ENCODE results near the gene STAC3. TPM values are rescaled to one million over a fixed set of nuclear protein-coding genes. Genes with fewer than 3 reads are reported as not detected.

STAC3 gene
- total and polyA plus RNA-seq, 2 of the 8 experiments (the other 6 are each of a cell fraction or from before 2014, with no cell fraction given), result 0.70 to 1.3 TPM

GRCh38 chr12:57193706-57194245, 57.2 kb downstream of the STAC3 start:
- no peak overlapping the region for H2BK12ac ChIP-seq (ENCODE audit: low read depth, low read length)
- ChIA-PET POLR2A (ENCODE audit: partially characterized antibody) (interaction anchor here (0.6 to 11.0 kb wide), 6 partner anchors 8 to 44 kb away, joined by 3 to 91 read pairs (median 6); no protein-coding TSS in a partner anchor), CTCF (ENCODE audit: partially characterized antibody) (interaction anchor here (0.6 to 20.9 kb wide), 4 partner anchors 17 to 172 kb away, joined by 3 to 389 read pairs (median 4); no protein-coding TSS in a partner anchor)
- H4K5ac ChIP-seq (ENCODE audit: insufficient read length, low read depth, low read length), result no peak overlapping the region
- no peak overlapping the region for H2AFZ ChIP-seq (ENCODE audit: low read length)
- peaks cover 6 to 29% of the 10 kb centered on the region in 2 experiments for H4K20me1 ChIP-seq (replicated peaks in 1 of 2; ENCODE audit: control insufficient read depth in 1 of 2, insufficient read depth in 2 of 2, low read length in 2 of 2)
- no peaks in the 10 kb centered on the region; a peak in 1 of 7 replicates for H3K4me1 ChIP-seq (replicated peaks in 1 of 4; ENCODE audit: control insufficient read depth in 3 of 4, insufficient read depth in 4 of 4, low read length in 3 of 4)
- H3K9ac ChIP-seq (replicated peaks in 1 of 4; ENCODE audit: extremely low read depth in 1 of 4, low read depth in 3 of 4, low read length in 3 of 4), result no peak overlapping the region
- H2BK5ac ChIP-seq (ENCODE audit: low read depth, low read length), result no peak overlapping the region; the same call in 1 of the 2 replicates
- H3K23me2 ChIP-seq (ENCODE audit: low read depth, low read length), result peaks cover 7% of the 10 kb centered on the region; the same call in 1 of the 2 replicates
- no peak overlapping the region for H3K4ac ChIP-seq (replicated peaks; ENCODE audit: insufficient read length, low read depth, low read length)
- no peaks in the 10 kb centered on the region for H3K27me3 ChIP-seq (replicated peaks in 1 of 4; ENCODE audit: control insufficient read depth in 3 of 4, extremely low read depth in 1 of 4, insufficient read depth in 3 of 4, low read length in 3 of 4)
- H2BK120ac ChIP-seq (replicated peaks; ENCODE audit: low read depth, low read length), result no peak overlapping the region
- H3K4me2 ChIP-seq (ENCODE audit: insufficient read depth in 1 of 2, low read depth in 2 of 2, low read length in 2 of 2), result no peak overlapping the region
- H2AK5ac ChIP-seq (ENCODE audit: low read depth, low read length), result no peak overlapping the region
- H3K23ac ChIP-seq (ENCODE audit: insufficient read length), result no peak overlapping the region
- no peak overlapping the region for H4K91ac ChIP-seq (replicated peaks; ENCODE audit: insufficient read length, low read length)
- DNase-seq (ENCODE audit: low read depth in 1 of 2, low spot score in 2 of 2) (no peak), FAIRE-seq (no peak)
- H3K14ac ChIP-seq (ENCODE audit: insufficient read length), result no peak overlapping the region
- H3K18ac ChIP-seq (ENCODE audit: extremely low read depth, low read length), result no peak overlapping the region
- no peak overlapping the region for H2BK20ac ChIP-seq (ENCODE audit: low read length)
- H3K36me3 ChIP-seq (ENCODE audit: control insufficient read depth in 2 of 4, insufficient read depth in 4 of 4, low read length in 3 of 4), result peaks cover 68 to 96% (median 93%) of the 10 kb centered on the region in 4 experiments
- H3K79me2 ChIP-seq (ENCODE audit: control insufficient read depth in 1 of 2, insufficient read depth in 2 of 2, low read length in 2 of 2), result no peaks in the 10 kb centered on the region
- no peak overlapping the region for H3K56ac ChIP-seq (replicated peaks; ENCODE audit: insufficient read length, low read depth, low read length)
- WGBS, 2 experiments (ENCODE audit: extremely low coverage in 1 of 2, insufficient coverage in 1 of 2, insufficient read length in 1 of 2, insufficient replicate concordance in 2 of 2, low coverage in 1 of 2, low lambda C conversion rate in 2 of 2, missing lambda C conversion rate in 1 of 2), result 88% methylated on average over 19 of the region's 19 CpGs; no CpG with 5 or more reads in 1 of the 2 experiments
- no peaks in the 10 kb centered on the region; the same call in 1 of the 2 replicates for H3K79me1 ChIP-seq (ENCODE audit: low read depth, low read length)
- no peaks in the 10 kb centered on the region for H3K9me3 ChIP-seq (ENCODE audit: insufficient read depth in 2 of 2, low read depth in 1 of 2, low read length in 1 of 2)
- no peak overlapping the region for H2BK15ac ChIP-seq (ENCODE audit: low read length)
- H3K4me3 ChIP-seq (ENCODE audit: extremely low read depth in 1 of 4, insufficient read depth in 2 of 4, low read depth in 3 of 4, low read length in 4 of 4), result no peak overlapping the region
- no peak overlapping the region for H3K27ac ChIP-seq (ENCODE audit: low read depth, low read length)
- H4K8ac ChIP-seq (ENCODE audit: extremely low read depth, insufficient read depth, low read length), result no peak overlapping the region
- TF ChIP-seq SRF (IDR thresholded peaks at IDR 0.05; ENCODE audit: low read depth, low read length) (no peak), ASH2L (IDR thresholded peaks at IDR 0.05; ENCODE audit: low read length) (no peak), MAFK (IDR thresholded peaks at IDR 0.05; ENCODE audit: low read depth, low read length) (no peak), GTF2F1 (IDR thresholded peaks at IDR 0.05; ENCODE audit: borderline replicate concordance, low read depth, low read length) (no peak), SAP30 (IDR thresholded peaks at IDR 0.05; ENCODE audit: insufficient read depth, insufficient replicate concordance, low read length) (no peak), EP300 (IDR thresholded peaks at IDR 0.05; ENCODE audit: borderline replicate concordance in 1 of 2, low read depth in 2 of 2, low read length in 2 of 2) (no peak), FOSL1 (IDR thresholded peaks at IDR 0.05; ENCODE audit: insufficient read depth, low read depth, low read length) (no peak), CHD1 (IDR thresholded peaks at IDR 0.05; ENCODE audit: low read depth, low read length) (no peak), EGR1 (IDR thresholded peaks at IDR 0.05; ENCODE audit: borderline replicate concordance, low read depth, low read length) (no peak), BCL11A (IDR thresholded peaks at IDR 0.05; ENCODE audit: low read depth in 2 of 2, low read length in 2 of 2) (no peak), MAX (IDR thresholded peaks at IDR 0.05) (no peak)
